HG02588 (cell line): ENCODE results near the gene PFDN4.

Experiments used
- ATAC-seq: cut with Tn5 transposase; IDR thresholded peaks from one replicate; pipeline ENCODE4 v1.9.1; 2021; ENCODE audit warnings: mild to moderate bottlenecking, moderate library complexity; ENCODE audit not compliant: unreplicated experiment

PFDN4 gene

DNA sequence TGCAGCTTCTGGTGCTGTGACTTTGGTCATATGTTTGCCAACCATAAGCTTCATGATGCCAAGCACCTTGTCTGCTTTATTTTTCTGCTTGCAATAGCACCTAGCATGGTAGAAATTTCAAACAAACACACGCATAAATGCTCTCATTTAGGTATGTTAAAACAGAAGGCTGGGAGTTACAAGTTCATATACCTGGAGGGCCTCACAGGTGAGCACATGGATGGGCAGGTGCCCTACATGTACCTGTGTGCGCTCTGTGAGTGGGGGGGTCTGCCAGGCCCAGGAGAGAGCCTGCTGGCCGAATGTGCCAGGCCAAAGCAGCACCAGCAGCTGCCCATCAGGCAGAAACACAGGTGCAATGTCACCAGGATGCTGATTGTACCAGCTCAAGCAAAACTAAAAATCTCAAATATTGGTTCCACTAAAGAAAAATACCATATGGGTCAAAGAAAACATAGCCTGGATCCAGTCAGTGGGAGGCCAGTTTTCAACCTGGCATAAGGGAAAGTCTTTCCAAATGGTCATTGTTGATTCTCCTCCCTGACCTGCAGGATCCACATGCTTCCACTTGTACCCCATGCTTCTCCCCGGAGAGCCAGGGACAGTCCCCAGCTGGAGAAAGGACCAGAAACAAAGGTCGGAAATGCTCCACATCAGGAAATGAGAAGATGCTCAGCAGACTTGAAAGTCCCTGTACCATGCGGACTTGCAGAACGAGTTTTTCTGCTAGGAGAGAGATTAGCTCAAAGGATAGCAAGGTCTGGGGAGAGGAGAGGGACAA lies 7.2 kb upstream of the PFDN4 start:
- ATAC-seq = no peak

DNA sequence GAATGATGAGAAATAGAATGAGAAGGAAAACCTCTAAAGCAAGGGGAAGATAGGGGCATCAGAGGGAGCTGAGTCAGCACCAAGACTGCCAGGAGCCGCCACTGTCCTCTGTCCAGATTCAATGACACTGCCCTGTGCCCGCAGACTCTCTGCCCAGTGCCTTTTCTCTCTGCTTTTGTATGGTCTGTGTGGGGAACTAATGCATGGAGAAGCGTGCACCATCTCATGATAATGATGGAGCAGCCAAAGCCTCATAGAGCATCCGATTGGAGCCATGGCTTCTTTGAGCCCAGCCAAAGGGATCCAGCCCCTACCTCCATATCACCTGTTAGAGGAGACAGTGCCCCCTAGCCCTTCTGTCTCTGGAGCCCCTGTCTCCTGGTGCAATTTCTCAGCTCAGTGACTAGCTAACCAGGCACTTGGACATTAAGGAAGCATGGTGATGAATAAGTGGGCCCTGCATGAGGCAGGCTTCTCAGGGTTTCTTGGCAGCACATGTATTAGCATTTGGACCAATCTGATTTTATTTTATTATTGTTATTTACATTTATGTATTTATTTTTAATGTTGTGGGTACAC lies 6.5 kb upstream of the PFDN4 start:
- no peak for ATAC-seq

GRCh38 chr20:54203281-54203680 lies 4.6 kb upstream of the PFDN4 start:
- ATAC-seq = no peak

DNA sequence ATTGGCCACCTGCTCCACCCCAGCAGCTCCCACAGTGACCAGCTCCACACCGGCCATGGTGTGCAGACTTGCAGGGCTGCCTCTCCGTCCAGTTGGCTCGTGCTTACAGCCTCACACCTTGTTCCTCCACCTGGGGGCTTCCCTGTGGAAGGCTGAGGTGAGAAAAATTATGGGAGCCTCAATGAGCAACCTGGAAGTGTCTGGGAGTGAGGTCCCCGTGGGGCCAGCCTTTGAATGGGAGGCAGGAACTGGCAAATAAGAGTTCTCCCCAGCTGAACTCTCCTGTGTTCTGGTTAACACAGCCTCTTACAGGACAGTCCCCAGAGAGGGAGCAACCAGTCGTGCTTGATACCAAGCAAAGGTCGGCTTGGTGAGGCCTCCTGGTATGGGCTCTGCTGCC lies 3.8 kb upstream of the PFDN4 start:
- no peak for ATAC-seq

DNA sequence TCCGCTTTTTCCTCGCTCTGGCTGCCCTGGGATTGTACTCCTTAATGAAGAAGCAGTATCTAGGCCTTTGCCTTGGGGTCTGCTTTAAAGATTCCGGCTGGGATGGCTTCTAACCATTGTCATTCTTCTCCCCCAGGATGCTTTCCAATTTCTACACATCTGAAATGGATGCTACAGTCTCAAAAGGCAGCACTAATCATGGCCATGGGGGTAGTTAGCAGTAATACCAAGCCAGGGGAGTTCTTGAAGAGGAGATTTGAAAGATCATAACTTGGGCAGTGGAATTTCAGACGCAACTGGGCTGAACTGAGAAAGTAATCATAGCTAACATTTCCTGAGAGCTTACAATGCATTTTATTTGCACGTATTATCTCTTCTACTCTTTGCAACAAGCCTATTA lies 3.4 kb upstream of the PFDN4 start:
- no peak for ATAC-seq

GRCh38 chr20:54205450-54205849 lies 2.4 kb upstream of the PFDN4 start:
- ATAC-seq = no peak

- ATAC-seq = no peak
Measured at GRCh38 chr20:54207053-54207742, 689 bp upstream of the PFDN4 start.

DNA sequence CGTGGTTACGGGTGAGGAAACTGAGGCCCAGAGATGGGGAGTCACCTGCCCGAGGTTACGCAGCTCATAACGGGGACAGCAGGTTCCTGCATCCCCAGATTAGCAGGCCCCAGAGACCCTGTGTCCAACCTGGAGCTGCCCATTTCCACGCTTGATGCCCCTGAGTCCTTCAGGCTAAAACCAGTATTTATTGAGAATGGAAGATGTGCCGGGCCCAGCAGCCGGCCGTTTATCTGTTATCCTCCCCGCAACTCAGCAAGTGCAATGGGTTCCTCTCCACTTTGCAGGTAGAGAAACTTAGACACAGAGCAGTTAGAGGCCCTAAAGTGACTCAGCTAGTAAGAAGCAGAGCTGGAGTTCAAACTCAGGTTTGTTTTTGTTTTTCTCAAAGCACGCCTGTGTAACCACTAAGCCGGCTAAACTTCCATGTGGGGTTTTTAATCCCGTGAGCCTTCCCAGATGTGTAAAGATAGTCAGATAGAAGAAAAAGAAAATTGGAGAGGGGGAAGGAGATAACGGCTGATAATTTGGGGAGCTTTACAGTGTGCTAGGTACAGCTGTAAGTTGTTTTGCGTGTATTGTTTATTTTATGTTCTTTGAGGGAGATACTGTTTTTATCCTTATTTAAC lies 775 bp downstream of the PFDN4 start:
- peak; percentile 2 for ATAC-seq

DNA sequence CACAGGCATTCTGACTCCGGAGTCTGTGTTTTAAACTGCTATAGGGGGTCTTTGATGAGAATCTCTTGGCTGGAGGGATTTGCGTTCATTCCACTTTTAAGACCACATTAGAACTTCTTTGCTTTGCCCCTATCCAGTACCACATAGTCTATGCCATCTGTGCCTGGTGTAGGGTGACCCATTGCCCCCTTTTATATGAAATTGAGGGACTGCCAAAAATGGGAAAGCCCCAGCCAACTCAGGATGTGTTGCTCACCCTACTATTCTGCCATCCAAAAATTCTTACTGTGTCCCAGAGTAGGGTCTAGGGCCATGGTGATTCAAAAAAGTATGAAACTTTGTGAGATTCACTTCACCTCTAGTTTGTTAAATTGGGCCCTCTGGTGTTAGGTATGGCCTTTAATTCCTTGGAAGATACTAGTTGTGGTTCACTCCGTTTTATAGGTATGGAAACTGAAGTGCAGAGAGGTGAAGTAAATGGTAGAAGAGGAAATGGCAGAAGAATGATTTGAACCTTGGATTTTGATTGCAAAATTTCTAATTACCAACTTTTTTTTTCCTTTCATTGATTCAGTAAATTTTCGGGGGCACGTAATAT lies 1.4 kb downstream of the PFDN4 start:
- no peak for ATAC-seq

- ATAC-seq = no peak
Measured at GRCh38 chr20:54212226-54212625, 4.3 kb downstream of the PFDN4 start.

- no peak for ATAC-seq
Measured at GRCh38 chr20:54212871-54213270, 5.0 kb downstream of the PFDN4 start.

GRCh38 chr20:54214566-54214965 lies 6.7 kb downstream of the PFDN4 start:
- ATAC-seq = no peak

GRCh38 chr20:54215157-54215789 lies 7.4 kb downstream of the PFDN4 start:
- no peak for ATAC-seq

DNA sequence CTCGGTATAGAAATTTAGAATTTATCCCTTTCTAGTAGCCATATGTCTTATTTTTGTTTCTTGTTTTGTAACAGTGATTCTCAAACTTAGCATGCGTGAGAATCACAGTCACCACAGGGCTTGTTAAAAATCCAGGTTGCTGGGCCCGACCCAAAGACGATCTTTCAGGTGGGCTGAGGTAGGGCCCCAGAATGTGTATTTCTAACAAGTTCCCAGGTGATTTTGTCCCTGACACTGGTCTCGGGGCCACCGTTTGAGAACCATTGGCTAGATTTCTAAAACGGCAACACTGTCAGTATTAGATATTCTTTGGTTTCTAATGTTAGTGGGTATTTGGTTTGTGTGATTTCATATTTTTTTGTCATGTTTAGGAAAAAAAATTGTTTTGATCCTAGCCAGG lies 9.9 kb downstream of the PFDN4 start:
- no peak for ATAC-seq

DNA sequence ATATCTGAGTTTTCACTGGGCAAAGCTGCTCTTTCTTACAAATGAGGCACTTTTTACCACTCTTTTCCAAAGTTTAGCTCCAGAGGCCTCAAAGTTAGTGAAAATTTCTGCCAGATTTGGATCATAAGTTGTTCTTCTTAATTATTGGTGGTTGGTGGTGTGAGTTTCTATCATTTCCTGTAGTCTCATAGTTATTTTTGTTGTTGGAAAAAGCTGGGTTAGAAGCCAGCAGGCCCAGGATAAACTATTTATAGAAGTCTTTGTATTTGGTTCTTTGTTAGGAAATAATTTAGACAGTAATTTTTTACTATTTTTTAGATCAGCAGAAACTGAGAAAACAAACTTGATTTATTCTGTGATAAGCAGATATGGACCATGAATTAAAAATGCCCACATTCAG lies 10.6 kb downstream of the PFDN4 start:
- ATAC-seq = no peak

DNA sequence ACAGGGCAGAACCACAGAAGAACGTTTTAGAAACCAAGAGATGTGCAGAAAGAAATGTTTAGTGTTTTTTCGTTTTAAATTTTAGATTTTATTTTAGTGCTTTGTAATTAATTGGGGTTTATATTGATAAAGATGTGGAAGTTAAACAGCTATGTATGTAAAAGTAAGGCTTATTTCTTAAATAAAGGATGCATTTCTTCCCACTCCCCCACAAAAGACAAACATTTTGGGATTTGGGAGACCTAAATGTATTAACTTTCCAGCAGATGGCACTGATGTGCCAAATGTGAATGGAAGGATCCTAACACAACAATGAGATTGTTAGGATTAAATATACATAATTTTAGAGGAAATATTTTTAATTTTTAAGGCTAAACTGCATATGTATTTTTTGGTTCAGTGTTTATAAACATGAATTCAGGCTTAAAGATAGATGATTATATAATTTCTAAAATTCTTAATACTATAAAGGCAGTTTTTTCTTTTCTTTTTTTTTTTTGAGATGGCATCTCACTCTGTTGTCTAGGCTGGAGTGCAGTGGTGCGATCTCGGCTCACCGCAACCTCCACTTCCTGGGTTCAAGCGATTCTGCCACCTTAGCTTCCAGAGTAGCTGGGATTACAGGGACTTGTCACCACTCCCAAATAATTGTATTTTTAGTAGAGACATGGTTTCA lies 12.0 kb downstream of the PFDN4 start:
- ATAC-seq = no peak

- ATAC-seq = no peak
Measured at GRCh38 chr20:54220722-54221121, 12.8 kb downstream of the PFDN4 start.

GRCh38 chr20:54221353-54221752 lies 13.5 kb downstream of the PFDN4 start:
- no peak for ATAC-seq

- no peak for ATAC-seq
Measured at GRCh38 chr20:54221996-54222890, 14.4 kb downstream of the PFDN4 start.
